GM23338 (cell line): Measurements from ENCODE around the gene MLLT10. TPM values are rescaled to one million over a fixed set of nuclear protein-coding genes. Genes with fewer than 3 reads are reported as not detected.

ENCODE experiments used
- ATAC-seq: fragments of 200-7000 bp; cut with Tn5 transposase; 3 replicates; pipeline ENCODE4 v1.9.1; 2020
- DNase-seq: peaks from one replicate; pipeline ENCODE4 v3.0.0-alpha.2; 2015; ENCODE audit warnings: low spot score
- H2AFZ ChIP-seq: fragments of 200-600 bp; sonication (generic); 2 replicates; pipeline ENCODE4 v1.8.0; 2016; ENCODE audit warnings: antibody characterized with exemption, mild to moderate bottlenecking, moderate library complexity
- H3F3A ChIP-seq: fragments of 200-600 bp; sonication (generic); replicated peaks from 2 replicates; pipeline ENCODE4 v1.8.0; 2017; ENCODE audit warnings: antibody characterized with exemption, mixed run types, low read depth
- H3K27ac ChIP-seq: fragments of 200-600 bp; sonication (generic); 2 replicates; pipeline ENCODE4 v1.6.1; 2016; ENCODE audit warnings: low read depth
- H3K27me3 ChIP-seq: fragments of 200-600 bp; sonication (generic); 2 replicates; pipeline ENCODE4 v1.8.0; 2016; ENCODE audit warnings: mild to moderate bottlenecking, mixed run types, moderate library complexity; ENCODE audit not compliant: insufficient read depth
- H3K36me3 ChIP-seq: fragments of 200-600 bp; sonication (generic); 2 replicates; pipeline ENCODE4 v1.8.0; 2016; ENCODE audit warnings: mild to moderate bottlenecking; ENCODE audit not compliant: insufficient read depth
- H3K4me1 ChIP-seq: fragments of 200-600 bp; sonication (generic); 2 replicates; pipeline ENCODE4 v1.8.0; 2016; ENCODE audit warnings: mild to moderate bottlenecking, moderate library complexity; ENCODE audit not compliant: insufficient read depth
- H3K4me2 ChIP-seq: fragments of 200-600 bp; sonication (generic); 2 replicates; pipeline ENCODE4 v1.7.1; 2017; ENCODE audit warnings: mixed run types
- H3K4me3 ChIP-seq: fragments of 200-600 bp; sonication (generic); 2 replicates; pipeline ENCODE4 v1.6.1; 2016; ENCODE audit warnings: mixed run types
- H3K79me2 ChIP-seq: fragments of 200-600 bp; sonication (generic); replicated peaks from 2 replicates; pipeline ENCODE4 v1.8.0; 2017; ENCODE audit warnings: mild to moderate bottlenecking; ENCODE audit not compliant: insufficient read depth
- H3K9me2 ChIP-seq: fragments of 200-600 bp; sonication (generic); 2 replicates; pipeline ENCODE4 v1.8.0; 2017; ENCODE audit not compliant: insufficient read depth
- H4K20me1 ChIP-seq: fragments of 200-600 bp; sonication (generic); replicated peaks from 2 replicates; pipeline ENCODE4 v1.8.0; 2017; ENCODE audit warnings: mild to moderate bottlenecking; ENCODE audit not compliant: insufficient read depth
- H3K27ac Mint-ChIP-seq: 2 replicates; pipeline ENCODE4 v1.8.0; 2020; ENCODE audit warnings: inconsistent platforms, mild to moderate bottlenecking, moderate library complexity, mixed read lengths
- H3K27me3 Mint-ChIP-seq: 3 replicates; pipeline ENCODE4 v1.8.0; 2022; ENCODE audit warnings: low read depth, mild to moderate bottlenecking, moderate library complexity, mixed read lengths, inconsistent platforms; ENCODE audit not compliant: insufficient read depth, poor library complexity
- H3K36me3 Mint-ChIP-seq: 3 replicates; pipeline ENCODE4 v1.8.0; 2021; ENCODE audit warnings: low read depth, mild to moderate bottlenecking, inconsistent platforms, moderate library complexity, mixed read lengths
- H3K4me1 Mint-ChIP-seq: 3 replicates; pipeline ENCODE4 v1.8.0; 2020; ENCODE audit warnings: mild to moderate bottlenecking, inconsistent platforms, mixed read lengths
- H3K4me3 Mint-ChIP-seq: 3 replicates; pipeline ENCODE4 v1.8.0; 2021; ENCODE audit warnings: moderate library complexity, mild to moderate bottlenecking, inconsistent platforms, mixed read lengths
- H3K9me3 Mint-ChIP-seq: 3 replicates; pipeline ENCODE4 v1.8.0; 2020; ENCODE audit warnings: moderate library complexity, mild to moderate bottlenecking, inconsistent platforms, mixed read lengths
- CREB1 ChIP-seq: fragments of 250-450 bp; sonication (Bioruptor Pico); IDR thresholded peaks from 2 replicates; pipeline ENCODE4 v1.5.0; 2020; ENCODE audit warnings: low read depth, mild to moderate bottlenecking, moderate library complexity
- CTCF ChIP-seq, 2 experiments: fragments of 200-600 bp in 1 of 2; sonication (generic) in 1 of 2; conservative IDR thresholded peaks; 2 replicates each; pipeline versions ENCODE4 v1.5.1 to v1.6.1; 2016 to 2017; ENCODE audit warnings: antibody characterized with exemption in 2 of 2, low read depth in 2 of 2, mild to moderate bottlenecking in 2 of 2, moderate library complexity in 1 of 2
- ETS1 ChIP-seq: IDR thresholded peaks from 2 replicates; pipeline ENCODE4 v1.6.1; 2016; ENCODE audit warnings: antibody characterized with exemption
- EZH2 ChIP-seq: fragments of 200-600 bp; sonication (generic); IDR thresholded peaks from one replicate; pipeline ENCODE4 v1.8.0; 2017; ENCODE audit warnings: antibody characterized with exemption, mild to moderate bottlenecking, low read depth; ENCODE audit not compliant: unreplicated experiment
- EZH2phosphoT487 ChIP-seq: fragments of 200-600 bp; sonication (generic); IDR thresholded peaks from one replicate; pipeline ENCODE4 v1.8.1; 2018; ENCODE audit warnings: antibody characterized with exemption; ENCODE audit not compliant: unreplicated experiment
- JUNB ChIP-seq: IDR thresholded peaks from one replicate; pipeline ENCODE4 v1.6.1; 2016; ENCODE audit warnings: antibody characterized with exemption; ENCODE audit not compliant: unreplicated experiment
- NANOG ChIP-seq: IDR thresholded peaks from 2 replicates; pipeline ENCODE4 v1.6.1; 2016; ENCODE audit warnings: antibody characterized with exemption, borderline replicate concordance
- POLR2AphosphoS5 ChIP-seq: IDR thresholded peaks from 2 replicates; pipeline ENCODE4 v1.6.1; 2016; ENCODE audit warnings: antibody characterized with exemption, low read depth
- REST ChIP-seq: IDR thresholded peaks from one replicate; pipeline ENCODE4 v1.6.1; 2018; ENCODE audit warnings: antibody characterized with exemption; ENCODE audit not compliant: unreplicated experiment
- STAT1 ChIP-seq: IDR thresholded peaks from one replicate; pipeline ENCODE4 v1.6.1; 2016; ENCODE audit warnings: antibody characterized with exemption; ENCODE audit not compliant: unreplicated experiment
- ZNF114 ChIP-seq: fragments of 250-450 bp; sonication (Bioruptor Pico); IDR thresholded peaks from 2 replicates; pipeline ENCODE4 v1.5.0; 2020; ENCODE audit warnings: mild to moderate bottlenecking, moderate library complexity
- ZNF331 ChIP-seq: fragments of 250-450 bp; sonication (Bioruptor Pico); IDR thresholded peaks from 2 replicates; pipeline ENCODE4 v1.5.0; 2020; ENCODE audit warnings: low read depth, mild to moderate bottlenecking, moderate library complexity
- polyA plus RNA-seq: library from polyadenylated mRNA; unstranded; fragments of >200 nt; fragmentation: Nextera tagmentation; extraction: Ambion mirVana; gene quantifications from 2 replicates; pipeline ENCODE4 v1.2.1, GENCODE V29; 2016
- total RNA-seq: library from RNA; depleted of rRNA; stranded (reverse); fragments of >200 nt; shearing (Covaris generic); gene quantifications from 2 replicates; pipeline ENCODE4 v1.2.3, GENCODE V29; 2014

MLLT10 gene
- total and polyA plus RNA-seq, 2 experiments from 2014 or later = 28.8 to 55.4 TPM

- ATAC-seq = no peak
- no peak overlapping the region for H3K4me3 ChIP-seq
- no peaks in the 10 kb centered on the region for H3K4me1 ChIP-seq
- no peak overlapping the region for H3K27ac ChIP-seq
- no peak overlapping the region for H3K4me2 ChIP-seq
- H4K20me1 ChIP-seq = no peaks in the 10 kb centered on the region
- H2AFZ ChIP-seq = no peak overlapping the region
- DNase-seq = no peak
- H3K4me3 Mint-ChIP-seq = no peak overlapping the region
- no peaks in the 10 kb centered on the region for H3K36me3 ChIP-seq
- no peaks in the 10 kb centered on the region for H3K27me3 Mint-ChIP-seq
- H3K9me2 ChIP-seq = no peaks in the 10 kb centered on the region
- H3K27me3 ChIP-seq = no peaks in the 10 kb centered on the region
- H3F3A ChIP-seq = no peaks in the 10 kb centered on the region
- H3K9me3 Mint-ChIP-seq = no peaks in the 10 kb centered on the region; the same call in 2 of the 3 replicates
- TF ChIP-seq CTCF (conservative IDR thresholded peaks at IDR 0.05; ENCODE audit: low read depth in 2 of 2) (no peak), ZNF331 (CRISPR knock-in tag) (no peak), ETS1 (no peak), ZNF114 (CRISPR knock-in tag) (no peak), REST (no peak), STAT1 (no peak), JUNB (no peak), EZH2 (no peak), POLR2AphosphoS5 (no peak), CREB1 (CRISPR knock-in tag) (no peak), NANOG (no peak), EZH2phosphoT487 (no peak)
- peaks cover 7% of the 10 kb centered on the region; the same call in 2 of the 3 replicates for H3K36me3 Mint-ChIP-seq
- H3K27ac Mint-ChIP-seq = no peak overlapping the region
- H3K79me2 ChIP-seq = no peaks in the 10 kb centered on the region
- no peaks in the 10 kb centered on the region for H3K4me1 Mint-ChIP-seq
These were observed 237.2 kb downstream of the MLLT10 start for GRCh38 chr10:21771219-21771618.
